ENCODE measurements around the gene ELAVL2.

Gene ELAVL2

GRCh38 chr9:23717505-23717904, 108.5 kb downstream of the ELAVL2 start:
- no peak for DNase-seq

- no peak for DNase-seq
Observed at GRCh38 chr9:23707249-23707648, 118.8 kb downstream of the ELAVL2 start.

- no peak for DNase-seq
Observed at GRCh38 chr9:23702311-23702922, 123.6 kb downstream of the ELAVL2 start.

- DNase-seq, result no peak
Observed at GRCh38 chr9:23701291-23701690, 124.7 kb downstream of the ELAVL2 start.

- no peak for DNase-seq
Observed at GRCh38 chr9:23700359-23700758, 125.7 kb downstream of the ELAVL2 start.

- no peak for DNase-seq
Observed at GRCh38 chr9:23698161-23698560, 127.9 kb downstream of the ELAVL2 start.

GRCh38 chr9:23695572-23695971, 130.5 kb downstream of the ELAVL2 start:
- no peak for DNase-seq

- DNase-seq, result no peak
Observed at GRCh38 chr9:23693374-23693773, 132.7 kb downstream of the ELAVL2 start.

- DNase-seq, result no peak
Observed at GRCh38 chr9:23686896-23687295, 139.1 kb downstream of the ELAVL2 start.

GRCh38 chr9:23686257-23686656, 139.8 kb downstream of the ELAVL2 start:
- DNase-seq, result no peak

- DNase-seq, result no peak
Observed at GRCh38 chr9:23683611-23684061, 142.4 kb downstream of the ELAVL2 start.

GRCh38 chr9:23682891-23683431, 143.1 kb downstream of the ELAVL2 start:
- no peak for DNase-seq

- no peak for DNase-seq
Observed at GRCh38 chr9:23682352-23682751, 143.7 kb downstream of the ELAVL2 start.

GRCh38 chr9:23677446-23677845, 148.6 kb downstream of the ELAVL2 start:
- DNase-seq, result no peak

GRCh38 chr9:23674016-23674585, 151.9 kb downstream of the ELAVL2 start:
- no peak for DNase-seq

- no peak for DNase-seq
Observed at GRCh38 chr9:23672151-23672550, 153.9 kb downstream of the ELAVL2 start.

- DNase-seq, result no peak
Observed at GRCh38 chr9:23669776-23670175, 156.3 kb downstream of the ELAVL2 start.

- DNase-seq, result no peak
Observed at GRCh38 chr9:23665635-23666034, 160.4 kb downstream of the ELAVL2 start.

- no peak for DNase-seq
Observed at GRCh38 chr9:23665051-23665450, 161.0 kb downstream of the ELAVL2 start.

- no peak for DNase-seq
Observed at GRCh38 chr9:23663946-23664345, 162.1 kb downstream of the ELAVL2 start.

- no peak for DNase-seq
Observed at GRCh38 chr9:23663536-23663935, 162.5 kb downstream of the ELAVL2 start.

- DNase-seq, result no peak
Observed at GRCh38 chr9:23663125-23663524, 162.9 kb downstream of the ELAVL2 start.

GRCh38 chr9:23662320-23662719, 163.7 kb downstream of the ELAVL2 start:
- DNase-seq, result no peak

- DNase-seq, result no peak
Observed at GRCh38 chr9:23659346-23660006, 166.6 kb downstream of the ELAVL2 start.

All from NCI-H1092 (cell line).